ENCODE data around the gene TMEM132D.

The TMEM132D gene

GRCh38 chr12:129530517-129530916, 373.3 kb downstream of the TMEM132D start:
- no peak overlapping the region for H3K4me3 ChIP-seq (IDR thresholded peaks at IDR 0.05; ENCODE audit: insufficient read depth, low read depth, low read length)
- H3K36me3 ChIP-seq (ENCODE audit: insufficient read depth), result no peaks in the 10 kb centered on the region
- no peaks in the 10 kb centered on the region for H3K79me2 ChIP-seq (ENCODE audit: insufficient read depth, low read depth)
- H3K4me2 ChIP-seq, result peak overlapping the region; percentile 92
- peak overlapping the region; percentile 33; the same call in 1 of the 2 replicates for H2AFZ ChIP-seq (ENCODE audit: low read depth)
- H3K27ac ChIP-seq, result peak overlapping the region; percentile 79
- peaks cover 38% of the 10 kb centered on the region for H3K4me1 ChIP-seq (ENCODE audit: low read depth, poor library complexity, severe bottlenecking)
- no peak for TF ChIP-seq CTCF (conservative IDR thresholded peaks at IDR 0.05; ENCODE audit: low read depth, low read length)
- no peaks in the 10 kb centered on the region for H3K27me3 ChIP-seq (ENCODE audit: insufficient read depth, low read depth)
- H3K9ac ChIP-seq, result peak overlapping the region; percentile 35; the same call in 1 of the 2 replicates
- H4K20me1 ChIP-seq (ENCODE audit: insufficient read depth), result no peaks in the 10 kb centered on the region

DNA sequence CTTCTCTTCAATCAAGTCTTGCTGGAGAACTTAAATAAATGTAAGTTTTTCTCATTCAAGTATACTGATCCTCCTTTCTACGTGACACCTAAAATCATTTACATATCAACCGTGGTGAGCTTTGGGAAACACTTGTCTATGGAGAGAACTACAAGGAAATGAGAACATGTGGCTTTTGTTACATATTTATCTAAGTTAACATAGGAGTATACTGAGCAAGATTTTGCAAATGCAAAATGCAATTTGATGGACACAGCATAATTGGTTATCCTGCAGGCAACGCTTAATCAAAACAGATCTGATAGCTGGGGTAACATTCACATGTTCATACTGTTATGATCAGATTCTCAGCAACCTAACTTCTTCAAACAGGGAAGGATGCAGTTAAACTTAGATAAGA, 376.3 kb downstream of the TMEM132D start:
- Histone ChIP-seq H3K9ac (no peak overlapping the region), H3K4me2 (no peak overlapping the region), H3K36me3 (ENCODE audit: insufficient read depth) (no peaks in the 10 kb centered on the region), H3K27ac (no peak overlapping the region), H2AFZ (ENCODE audit: low read depth) (no peak overlapping the region), H3K79me2 (ENCODE audit: insufficient read depth, low read depth) (no peaks in the 10 kb centered on the region), H3K27me3 (ENCODE audit: insufficient read depth, low read depth) (no peaks in the 10 kb centered on the region), H4K20me1 (ENCODE audit: insufficient read depth) (no peaks in the 10 kb centered on the region), H3K4me3 (IDR thresholded peaks at IDR 0.05; ENCODE audit: insufficient read depth, low read depth, low read length) (no peak overlapping the region), H3K4me1 (ENCODE audit: low read depth, poor library complexity, severe bottlenecking) (peaks cover 38% of the 10 kb centered on the region)
- no peak for TF ChIP-seq CTCF (conservative IDR thresholded peaks at IDR 0.05; ENCODE audit: low read depth, low read length)

DNA sequence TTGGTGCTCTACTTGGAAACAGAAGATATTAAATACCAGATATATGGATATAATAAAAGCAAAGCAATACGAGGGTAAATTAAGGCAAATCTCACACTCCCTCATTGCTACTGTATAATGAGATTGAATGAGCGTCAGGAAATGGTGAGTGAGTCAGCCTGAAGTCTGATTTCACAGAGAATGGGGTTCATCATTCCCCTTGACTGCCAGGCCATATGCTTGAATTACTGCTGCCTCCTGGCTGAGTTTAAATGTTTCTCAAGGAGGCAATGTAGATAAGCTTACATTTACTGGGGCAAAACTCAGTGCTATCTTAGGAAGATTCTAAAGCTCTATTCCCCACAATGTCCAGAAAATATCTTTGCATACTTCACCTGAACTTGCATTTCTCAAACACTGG, 380.2 kb downstream of the TMEM132D start:
- TF ChIP-seq CTCF (conservative IDR thresholded peaks at IDR 0.05; ENCODE audit: low read depth, low read length), result no peak
- Histone ChIP-seq H3K9ac (no peak overlapping the region), H3K4me1 (ENCODE audit: low read depth, poor library complexity, severe bottlenecking) (peaks cover 11% of the 10 kb centered on the region), H3K27me3 (ENCODE audit: insufficient read depth, low read depth) (no peaks in the 10 kb centered on the region), H3K79me2 (ENCODE audit: insufficient read depth, low read depth) (no peaks in the 10 kb centered on the region), H4K20me1 (ENCODE audit: insufficient read depth) (no peaks in the 10 kb centered on the region), H3K36me3 (ENCODE audit: insufficient read depth) (no peaks in the 10 kb centered on the region), H3K4me2 (no peak overlapping the region), H3K4me3 (IDR thresholded peaks at IDR 0.05; ENCODE audit: insufficient read depth, low read depth, low read length) (no peak overlapping the region), H3K27ac (no peak overlapping the region), H2AFZ (ENCODE audit: low read depth) (no peak overlapping the region)

DNA sequence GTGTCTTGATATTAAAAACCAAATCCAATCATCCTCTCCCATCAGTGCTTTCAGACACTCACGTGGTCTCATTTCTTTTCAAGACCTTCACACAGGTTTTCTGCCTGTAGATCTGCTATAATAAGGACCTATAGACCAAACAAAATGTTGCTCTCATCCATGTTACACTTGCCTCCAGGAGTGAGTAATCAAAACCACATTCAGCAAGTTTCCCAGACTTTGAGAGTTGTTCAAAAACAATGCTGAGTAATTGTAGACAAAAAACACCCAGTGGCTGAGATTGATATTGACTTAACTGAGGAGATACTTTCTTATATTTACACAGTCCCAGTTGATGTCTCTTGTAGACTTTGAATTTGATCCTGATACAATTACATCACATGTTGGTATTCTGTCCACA, 383.1 kb downstream of the TMEM132D start:
- no peaks in the 10 kb centered on the region for H3K4me1 ChIP-seq (ENCODE audit: low read depth, poor library complexity, severe bottlenecking)
- TF ChIP-seq CTCF (conservative IDR thresholded peaks at IDR 0.05; ENCODE audit: low read depth, low read length), result no peak
- no peaks in the 10 kb centered on the region for H3K27me3 ChIP-seq (ENCODE audit: insufficient read depth, low read depth)
- H3K27ac ChIP-seq, result no peak overlapping the region
- H3K36me3 ChIP-seq (ENCODE audit: insufficient read depth), result no peaks in the 10 kb centered on the region
- no peaks in the 10 kb centered on the region for H3K79me2 ChIP-seq (ENCODE audit: insufficient read depth, low read depth)
- no peak overlapping the region for H3K4me2 ChIP-seq
- no peaks in the 10 kb centered on the region for H4K20me1 ChIP-seq (ENCODE audit: insufficient read depth)
- H3K9ac ChIP-seq, result no peak overlapping the region
- no peak overlapping the region for H3K4me3 ChIP-seq (IDR thresholded peaks at IDR 0.05; ENCODE audit: insufficient read depth, low read depth, low read length)
- no peak overlapping the region for H2AFZ ChIP-seq (ENCODE audit: low read depth)
